ENCODE data around the gene CATSPERE. TPM values are rescaled to one million over a fixed set of nuclear protein-coding genes. Genes with fewer than 3 reads are reported as not detected.

Gene CATSPERE
- total RNA-seq, 1 donor from 2014 or later, result 0.39 TPM

- no peak for DNase-seq (ENCODE audit: low read depth in 2 of 2)
Measured at GRCh38 chr1:244626709-244627108, 165.6 kb downstream of the CATSPERE start.

GRCh38 chr1:244628789-244629188 lies 167.7 kb downstream of the CATSPERE start:
- DNase-seq (ENCODE audit: low read depth in 2 of 2), result no peak

- DNase-seq (ENCODE audit: low read depth in 2 of 2), result no peak
Measured at GRCh38 chr1:244633140-244633539, 172.1 kb downstream of the CATSPERE start.

- DNase-seq (ENCODE audit: low read depth in 2 of 2), result no peak
Measured at GRCh38 chr1:244634546-244634945, 173.5 kb downstream of the CATSPERE start.

- no peak for DNase-seq (ENCODE audit: low read depth in 2 of 2)
Measured at GRCh38 chr1:244636488-244637259, 175.6 kb downstream of the CATSPERE start.

GRCh38 chr1:244639561-244639960 lies 178.5 kb downstream of the CATSPERE start:
- no peak for DNase-seq (ENCODE audit: low read depth in 2 of 2)

GRCh38 chr1:244640917-244641316 lies 179.8 kb downstream of the CATSPERE start:
- no peak for DNase-seq (ENCODE audit: low read depth in 2 of 2)

- no peak for DNase-seq (ENCODE audit: low read depth in 2 of 2)
Measured at GRCh38 chr1:244642526-244642925, 181.5 kb downstream of the CATSPERE start.

- DNase-seq (ENCODE audit: low read depth in 2 of 2), result no peak
Measured at GRCh38 chr1:244642988-244643387, 181.9 kb downstream of the CATSPERE start.

GRCh38 chr1:244645414-244645813 lies 184.3 kb downstream of the CATSPERE start:
- DNase-seq (ENCODE audit: low read depth in 2 of 2), result no peak

GRCh38 chr1:244645890-244646289 lies 184.8 kb downstream of the CATSPERE start:
- DNase-seq (ENCODE audit: low read depth in 2 of 2), result no peak

- DNase-seq (ENCODE audit: low read depth in 2 of 2), result no peak
Measured at GRCh38 chr1:244647819-244648218, 186.7 kb downstream of the CATSPERE start.

GRCh38 chr1:244651956-244652622 lies 191.0 kb downstream of the CATSPERE start:
- DNase-seq (ENCODE audit: low read depth in 2 of 2), result peak in 1 of 2 donors; percentile 2

- DNase-seq (ENCODE audit: low read depth in 2 of 2), result peak; percentile 99 to 100
Measured at GRCh38 chr1:244652623-244653438, 191.8 kb downstream of the CATSPERE start, which contains the start of gene DESI2. DESI2 (plus strand) TSS chr1:244653126; CDS start chr1:244653314, 188 bp downstream.

GRCh38 chr1:244653439-244654107 lies 192.5 kb downstream of the CATSPERE start:
- DNase-seq (ENCODE audit: low read depth in 2 of 2), result peak in 1 of 2 donors; percentile 31

- peak in 1 of 2 donors; percentile 12 for DNase-seq (ENCODE audit: low read depth in 2 of 2)
Measured at GRCh38 chr1:244654108-244655038, 193.3 kb downstream of the CATSPERE start.

- no peak for DNase-seq (ENCODE audit: low read depth in 2 of 2)
Measured at GRCh38 chr1:244655186-244655585, 194.1 kb downstream of the CATSPERE start.

- DNase-seq (ENCODE audit: low read depth in 2 of 2), result no peak
Measured at GRCh38 chr1:244657421-244657820, 196.3 kb downstream of the CATSPERE start.

- DNase-seq (ENCODE audit: low read depth in 2 of 2), result no peak
Measured at GRCh38 chr1:244659694-244660093, 198.6 kb downstream of the CATSPERE start.

GRCh38 chr1:244660595-244660994 lies 199.5 kb downstream of the CATSPERE start:
- DNase-seq (ENCODE audit: low read depth in 2 of 2), result no peak
